Esophagus squamous epithelium (tissue), 5 donors: Measurements from ENCODE around the gene KRT7. TPM values are rescaled to one million over a fixed set of nuclear protein-coding genes. Genes with fewer than 3 reads are reported as not detected.

Experiments
- DNase-seq: peaks from one replicate; lab custom pipeline; 2025; lab: John Stamatoyannopoulos, UW
- H3K27ac ChIP-seq, 4 donors: fragments of 200-600 bp; sonication (generic); one replicate each; pipeline ENCODE4 v1.5.1; 2016 to 2019; ENCODE audit warnings: mild to moderate bottlenecking in 1 of 4
- H3K27me3 ChIP-seq, 4 donors: fragments of 200-600 bp; sonication (generic); 1 replicate in 3 of 4; 2 replicates in 1 of 4; pipeline versions ENCODE4 v1.5.1 to v1.6.0; 2017 to 2021; ENCODE audit warnings: antibody characterized with exemption in 1 of 4
- H3K36me3 ChIP-seq, 3 donors: fragments of 200-600 bp; sonication (generic); one replicate each; pipeline ENCODE4 v1.5.1; 2016 to 2019
- H3K4me1 ChIP-seq, 3 donors: fragments of 200-600 bp; sonication (generic); one replicate each; pipeline ENCODE4 v1.5.1; 2017 to 2019
- H3K4me3 ChIP-seq, 4 donors: fragments of 200-600 bp; sonication (generic); 1 replicate in 3 of 4; 2 replicates in 1 of 4; pipeline ENCODE4 v1.5.1; 2016 to 2019; ENCODE audit warnings: mild to moderate bottlenecking in 2 of 4, moderate library complexity in 1 of 4
- H3K9me3 ChIP-seq, 3 donors: fragments of 200-600 bp; sonication (generic); one replicate each; pipeline ENCODE4 v1.5.1; 2016 to 2019
- CTCF ChIP-seq, 6 experiments: fragments of 450-650 bp in 4 of 6; fragments of 200-600 bp in 2 of 6; sonication (generic) in 2 of 6; IDR thresholded peaks; one replicate each; pipeline ENCODE4 v1.5.1; 2016 to 2019; ENCODE audit warnings: antibody characterized with exemption in 6 of 6, mild to moderate bottlenecking in 4 of 6, moderate library complexity in 4 of 6
- POLR2A ChIP-seq, 4 donors: fragments of 450-650 bp; IDR thresholded peaks; one replicate each; pipeline ENCODE4 v1.6.1; 2017; ENCODE audit warnings: antibody characterized with exemption in 4 of 4, mild to moderate bottlenecking in 4 of 4, moderate library complexity in 3 of 4
- WGBS, 2 donors: methylation state at CpG; one replicate each; pipeline ENCODE4 v1.1.5; 2018; 5-methylcytosine and 5-hydroxymethylcytosine counted together
- intact Hi-C: fragments of 100-400 bp; cut with DNase I; formaldehyde crosslinking; loops from one replicate; pipeline ENCODE4 v1.15.0; 2022
- total RNA-seq, 4 donors: library from RNA; depleted of rRNA; stranded (reverse); fragments of >200 nt; gene quantifications; one replicate each; pipeline ENCODE4 v1.1.0, GENCODE V29; 2016
- donor health status: DM: yes; HTN: yes; CAD: no.

The KRT7 gene
- total RNA-seq, 4 donors from 2014 or later = 18.7 to 118 (median 64.4) TPM

DNA sequence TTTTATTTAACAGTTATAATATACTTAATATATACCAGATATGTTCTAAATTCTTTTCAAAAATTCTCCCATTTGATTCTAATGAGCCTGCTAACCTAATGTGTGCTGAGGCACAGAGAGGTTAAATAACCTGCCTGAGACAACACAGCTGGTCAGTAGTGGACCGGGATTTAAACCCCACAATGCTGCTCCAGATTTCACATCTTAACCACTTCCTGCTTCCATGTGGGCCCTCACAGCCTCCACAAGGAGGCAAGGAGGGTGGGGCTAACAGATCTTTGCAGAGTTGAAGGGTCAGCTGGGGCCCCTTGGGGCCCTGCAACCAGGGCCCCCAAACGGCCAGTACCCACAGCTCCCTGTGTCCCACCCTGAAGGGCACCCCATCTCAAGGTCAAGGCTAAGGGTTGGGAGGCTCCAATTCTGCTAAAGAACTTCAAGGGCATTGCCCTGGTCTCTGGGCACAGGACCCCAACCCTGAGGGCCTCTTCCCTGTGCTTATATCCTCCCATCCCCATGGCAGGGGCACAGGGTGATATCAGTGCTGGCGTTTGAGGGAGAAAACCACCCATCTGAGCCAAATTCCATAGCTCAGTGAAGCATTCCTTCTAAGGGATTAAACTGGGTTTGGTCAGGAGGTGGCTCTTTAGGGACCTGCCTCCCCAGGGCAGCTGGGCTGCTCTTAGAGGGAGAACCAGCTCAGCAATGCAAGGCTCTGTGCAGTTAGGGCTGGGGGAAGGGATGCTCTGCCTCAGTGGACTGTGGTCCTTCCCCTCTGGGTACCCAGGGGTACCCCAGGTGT lies 43.5 kb upstream of the KRT7 start:
- 58 to 75% methylated on average over 1 of the region's 3 CpGs for WGBS, 2 donors
- no peak for TF ChIP-seq CTCF (IDR thresholded peaks at IDR 0.05)
- peak in 1 of 4 donors; percentile 8 for TF ChIP-seq POLR2A (IDR thresholded peaks at IDR 0.05)
- no peaks in the 10 kb centered on the region for H3K27me3 ChIP-seq
- H3K4me1 ChIP-seq = peaks cover 40 to 100% (median 51%) of the 10 kb centered on the region in 3 donors
- intact Hi-C loops = no loop called here
- H3K4me3 ChIP-seq = peak overlapping the region in 1 of 4 donors; percentile 44
- H3K9me3 ChIP-seq = no peaks in the 10 kb centered on the region
- H3K27ac ChIP-seq = peak overlapping the region in 2 of 4 donors; percentile 72 to 89
- DNase-seq = no peak
- no peaks in the 10 kb centered on the region for H3K36me3 ChIP-seq

GRCh38 chr12:52190860-52191729 lies 41.9 kb upstream of the KRT7 start:
- WGBS, 2 donors = 71 to 75% methylated on average over 6 to 9 of the region's 16 CpGs
- DNase-seq = no peak
- H3K27ac ChIP-seq = peak overlapping the region; percentile 86 to 90 (median 88)
- no peak for TF ChIP-seq POLR2A (IDR thresholded peaks at IDR 0.05)
- TF ChIP-seq CTCF (IDR thresholded peaks at IDR 0.05) = no peak
- peaks cover 31 to 91% (median 47%) of the 10 kb centered on the region in 3 donors for H3K4me1 ChIP-seq
- peak overlapping the region; percentile 30 to 48 (median 42) for H3K4me3 ChIP-seq
- no peaks in the 10 kb centered on the region for H3K9me3 ChIP-seq
- H3K27me3 ChIP-seq = no peaks in the 10 kb centered on the region
- H3K36me3 ChIP-seq = no peaks in the 10 kb centered on the region
- intact Hi-C loops = no loop called here

DNA sequence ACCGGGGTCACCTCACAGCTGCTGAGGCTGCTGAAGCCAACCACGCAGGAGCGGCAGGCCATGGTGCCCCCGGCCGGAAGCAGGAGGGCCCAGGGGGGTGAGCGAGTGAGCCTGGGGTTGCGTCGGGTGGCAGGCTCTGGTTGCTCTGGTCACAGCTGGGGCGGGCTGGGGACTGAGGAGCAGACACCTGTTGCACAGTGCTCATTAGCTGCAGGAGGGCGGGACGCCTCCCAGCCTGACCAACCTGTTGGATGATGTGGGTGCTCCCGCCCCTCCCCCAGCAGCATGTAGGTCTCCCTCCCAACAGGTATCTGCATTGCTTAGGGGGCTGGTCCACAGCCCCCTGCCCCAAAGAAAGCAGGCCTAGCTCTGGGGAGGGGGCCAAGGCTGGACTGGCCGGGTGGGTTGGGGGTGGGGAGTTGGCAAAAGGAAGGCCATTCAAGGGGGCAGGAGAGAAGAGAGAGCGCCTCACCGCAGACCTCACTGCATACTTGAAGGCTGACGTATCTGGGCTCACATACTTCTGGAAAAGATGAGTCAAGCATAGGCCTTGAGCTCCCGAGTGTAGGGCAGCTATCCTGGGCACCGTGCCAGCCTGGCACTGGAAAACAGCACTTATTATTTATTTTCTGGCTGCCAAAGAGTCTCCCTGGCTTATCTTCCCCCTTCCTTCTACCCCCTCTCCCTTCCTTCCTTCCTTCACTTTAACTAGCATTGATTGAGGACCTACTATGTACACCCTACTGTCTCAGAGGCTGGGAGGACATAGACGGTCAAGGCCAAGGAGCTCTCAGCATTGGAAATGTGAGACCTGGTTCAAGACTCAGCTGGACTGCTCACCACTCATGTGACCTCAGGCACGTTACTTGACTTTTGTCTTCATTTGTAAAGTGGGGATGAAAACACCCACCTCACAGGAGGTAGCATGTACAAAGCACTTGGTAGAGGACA lies 40.9 kb upstream of the KRT7 start, which contains the start of gene KRT80:
Gene KRT80 (minus strand): TSS at position 174 of the 951 bp plus-strand sequence. CDS start 112 bp downstream, at position 62.
- DNase-seq = no peak
- intact Hi-C loops = no loop called here
- peak within 1 kb of the TSS; percentile 86 to 90 (median 88) for H3K27ac ChIP-seq
- no peaks in the 10 kb centered on the region for H3K9me3 ChIP-seq
- peak in 2 of 4 donors; percentile 25 to 33 for TF ChIP-seq POLR2A (IDR thresholded peaks at IDR 0.05)
- TF ChIP-seq CTCF (IDR thresholded peaks at IDR 0.05) = no peak
- H3K36me3 ChIP-seq = no peaks in the 10 kb centered on the region
- H3K4me1 ChIP-seq = peaks cover 25 to 81% (median 37%) of the 10 kb centered on the region in 3 donors
- 10 to 19% methylated on average over 6 to 9 of the region's 20 CpGs for WGBS, 2 donors
- no peaks in the 10 kb centered on the region for H3K27me3 ChIP-seq
- H3K4me3 ChIP-seq = peak within 1 kb of the TSS; percentile 30 to 48 (median 42)

DNA sequence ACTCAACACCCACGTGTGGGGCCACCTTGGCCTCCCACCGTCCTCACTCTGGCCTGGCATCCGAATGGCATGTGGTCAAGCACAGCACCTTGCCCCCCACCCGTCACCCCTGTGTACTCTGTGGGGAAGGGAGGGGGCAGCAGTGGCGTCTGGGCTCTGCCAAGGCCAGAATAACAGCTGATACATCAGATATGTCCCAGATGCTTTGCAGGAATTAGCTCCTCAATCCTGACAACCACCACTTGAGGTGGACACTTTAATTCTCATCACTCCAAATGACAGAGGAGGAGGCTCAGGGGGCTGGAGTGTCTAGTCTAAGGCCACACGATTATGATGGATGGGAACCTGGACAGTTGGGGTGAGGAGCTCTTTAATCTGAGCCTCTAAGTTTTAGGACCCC lies 39.5 kb upstream of the KRT7 start:
- Histone ChIP-seq H3K27ac (peak overlapping the region in 2 of 4 donors; percentile 17 to 24), H3K27me3 (no peaks in the 10 kb centered on the region)
- 67 to 69% methylated on average over 4 to 6 of the region's 6 CpGs for WGBS, 2 donors

More for the DNA sequence above, 39.5 kb upstream of the KRT7 start:
- H3K36me3 ChIP-seq = no peaks in the 10 kb centered on the region
- DNase-seq = no peak
- no peak overlapping the region for H3K4me3 ChIP-seq
- intact Hi-C loops = no loop called here
- TF ChIP-seq CTCF (IDR thresholded peaks at IDR 0.05) (no peak), POLR2A (IDR thresholded peaks at IDR 0.05) (no peak)
- no peaks in the 10 kb centered on the region for H3K9me3 ChIP-seq
- H3K4me1 ChIP-seq = peaks cover 31 to 81% (median 42%) of the 10 kb centered on the region in 3 donors
